Stimulated activated naive CD8-positive, alpha-beta T cell treated with anti-CD3 and anti-CD28 coated beads, Interleukin-15, amount 100 ng/mL, for 72 hours (primary cell): ENCODE data around the gene TBC1D5.

Experiments used
- ATAC-seq: fragments of 150-1000 bp; cut with Tn5 transposase; 2 replicates; pipeline ENCODE4 v1.10.0; 2021; ENCODE audit warnings: mild to moderate bottlenecking, moderate library complexity
- DNase-seq, 2 donors: peaks; one replicate each; pipeline ENCODE4 v3.0.0; 2021 to 2022
- H3K27ac Mint-ChIP-seq, 2 donors: one replicate each; pipeline ENCODE4 v1.8.0; 2022; ENCODE audit warnings: mild to moderate bottlenecking in 2 of 2, mixed read lengths in 2 of 2, moderate library complexity in 2 of 2
- H3K27me3 Mint-ChIP-seq: one replicate; pipeline ENCODE4 v1.8.0; 2022; ENCODE audit warnings: mixed read lengths
- H3K4me1 Mint-ChIP-seq: one replicate; pipeline ENCODE4 v1.8.0; 2022; ENCODE audit warnings: mild to moderate bottlenecking, mixed read lengths
- H3K4me3 Mint-ChIP-seq, 2 donors: one replicate each; pipeline ENCODE4 v1.8.0; 2022; ENCODE audit warnings: mild to moderate bottlenecking in 2 of 2, mixed read lengths in 2 of 2, moderate library complexity in 1 of 2
- H3K9me3 Mint-ChIP-seq, 2 donors: one replicate each; pipeline ENCODE4 v1.8.0; 2022; ENCODE audit warnings: mixed read lengths in 2 of 2

TBC1D5 gene

DNA sequence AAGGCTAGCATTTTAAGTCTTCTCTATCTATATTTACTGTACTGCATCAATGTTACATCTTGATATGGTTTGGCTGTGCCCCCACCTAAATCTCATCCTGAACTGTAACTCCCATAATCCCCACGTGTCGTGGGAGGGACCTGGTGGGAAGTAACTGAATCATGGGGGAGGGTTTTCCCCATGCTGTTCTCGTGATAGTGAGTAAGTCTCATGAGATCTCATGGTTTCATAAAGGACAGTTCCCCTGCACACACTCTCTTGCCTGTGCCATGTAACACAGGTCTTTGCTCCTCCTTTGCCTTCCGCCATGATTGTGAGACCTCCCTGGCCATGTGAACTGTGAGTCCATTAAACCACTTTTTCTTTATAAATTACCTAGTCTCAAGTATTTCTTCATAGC lies 161.5 kb downstream of the TBC1D5 start:
- Mint-ChIP-seq H3K27me3 (no peaks in the 10 kb centered on the region), H3K9me3 (no peaks in the 10 kb centered on the region), H3K4me1 (no peaks in the 10 kb centered on the region), H3K27ac (no peak overlapping the region), H3K4me3 (no peak overlapping the region)
- ATAC-seq (no peak), DNase-seq (no peak)

DNA sequence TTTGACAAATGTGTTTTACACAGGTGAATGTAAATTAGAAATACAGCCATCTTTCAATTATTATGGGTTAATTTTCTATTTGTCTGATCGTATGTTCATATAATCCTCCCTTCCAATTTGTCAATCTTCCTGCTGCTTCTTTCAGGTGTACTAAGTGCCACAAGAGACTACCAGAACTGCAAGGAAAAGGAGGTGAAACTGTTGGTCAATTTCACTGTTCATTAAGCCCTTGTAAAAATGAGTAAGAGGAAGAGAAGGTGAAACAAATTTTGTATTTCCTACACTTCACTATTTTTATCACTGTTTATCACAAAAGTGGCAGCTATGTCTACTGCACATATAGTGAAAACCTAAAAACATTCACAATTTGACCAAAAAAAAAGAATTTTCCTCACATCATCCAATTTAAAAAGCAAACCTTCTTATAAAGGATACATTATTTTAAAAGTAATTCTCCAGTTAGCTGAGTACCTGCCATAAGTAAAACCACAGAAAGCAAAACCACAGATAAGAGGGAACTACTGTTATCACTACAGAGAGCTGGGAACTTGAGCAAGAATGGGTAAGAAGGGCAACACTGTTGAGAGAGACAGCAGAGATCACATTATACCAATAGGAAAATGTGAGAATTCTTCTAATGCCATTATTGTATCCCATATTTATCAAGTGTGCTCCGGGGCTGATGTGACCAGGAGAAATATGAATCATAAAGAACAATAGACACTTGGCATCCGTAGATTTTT lies 163.0 kb downstream of the TBC1D5 start:
- H3K27me3 Mint-ChIP-seq: no peaks in the 10 kb centered on the region
- peak; percentile 99 for ATAC-seq
- H3K9me3 Mint-ChIP-seq: no peaks in the 10 kb centered on the region
- H3K27ac Mint-ChIP-seq: peak overlapping the region in 1 of 2 donors; percentile 3
- no peak for DNase-seq
- no peak overlapping the region for H3K4me3 Mint-ChIP-seq
- H3K4me1 Mint-ChIP-seq: no peaks in the 10 kb centered on the region

DNA sequence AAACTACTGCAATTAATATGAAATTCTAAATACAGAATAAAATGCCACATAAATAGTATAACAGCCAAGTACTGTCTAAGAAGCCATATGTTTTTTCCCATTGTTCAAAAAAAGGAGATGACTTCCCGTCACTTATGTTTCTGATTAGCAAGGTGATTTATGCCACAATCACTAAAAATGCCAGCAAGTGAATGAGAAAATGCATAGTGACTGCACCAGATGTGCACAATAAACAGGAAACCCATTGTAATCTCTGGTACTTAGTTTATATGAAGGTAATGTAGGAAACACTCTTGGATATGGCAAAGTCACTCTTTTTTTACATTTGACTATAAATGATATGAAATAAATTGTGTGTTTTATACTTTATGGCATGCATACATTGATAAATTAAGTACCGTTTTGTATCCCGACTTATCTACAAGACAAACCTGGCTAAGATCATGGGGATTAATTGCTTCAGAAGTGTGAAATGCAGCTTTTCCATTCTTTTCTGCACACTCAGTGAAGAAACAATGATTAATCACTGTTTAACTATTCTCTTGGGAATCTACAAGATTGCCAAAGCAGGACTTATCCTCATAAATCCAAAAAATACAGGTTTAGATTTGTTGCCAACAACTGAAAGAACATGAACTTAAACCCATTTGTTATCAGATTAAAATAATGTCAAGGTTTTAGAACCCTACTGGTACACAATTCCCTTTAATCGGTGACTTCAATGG lies 164.5 kb downstream of the TBC1D5 start:
- no peaks in the 10 kb centered on the region for H3K4me1 Mint-ChIP-seq
- no peak overlapping the region for H3K4me3 Mint-ChIP-seq
- H3K27ac Mint-ChIP-seq: no peak overlapping the region
- H3K27me3 Mint-ChIP-seq: no peaks in the 10 kb centered on the region
- no peaks in the 10 kb centered on the region for H3K9me3 Mint-ChIP-seq
- DNase-seq: no peak
- no peak for ATAC-seq

DNA sequence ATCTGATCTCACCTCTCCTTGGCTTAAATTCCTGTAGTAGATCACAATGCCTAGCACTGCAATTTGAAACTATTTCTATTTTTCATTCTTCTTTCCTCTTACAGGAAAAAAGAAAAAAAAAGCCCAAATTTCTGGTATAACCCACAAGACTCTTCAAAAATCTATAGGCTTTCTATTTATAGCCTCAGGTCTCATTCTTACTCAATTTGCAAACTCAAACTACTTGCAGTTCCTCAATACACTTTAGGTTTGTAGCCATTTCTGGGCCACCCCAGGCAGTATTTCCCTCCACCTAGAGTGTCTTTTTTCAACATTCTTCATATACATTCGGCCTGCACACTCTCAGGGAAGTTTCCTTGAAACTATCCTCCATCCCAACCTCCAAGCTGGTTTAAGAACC lies 169.0 kb downstream of the TBC1D5 start:
- H3K27ac Mint-ChIP-seq: no peak overlapping the region
- no peak overlapping the region for H3K4me3 Mint-ChIP-seq
- no peaks in the 10 kb centered on the region for H3K9me3 Mint-ChIP-seq
- no peak for DNase-seq
- ATAC-seq: no peak
- no peaks in the 10 kb centered on the region for H3K27me3 Mint-ChIP-seq
- no peaks in the 10 kb centered on the region for H3K4me1 Mint-ChIP-seq

DNA sequence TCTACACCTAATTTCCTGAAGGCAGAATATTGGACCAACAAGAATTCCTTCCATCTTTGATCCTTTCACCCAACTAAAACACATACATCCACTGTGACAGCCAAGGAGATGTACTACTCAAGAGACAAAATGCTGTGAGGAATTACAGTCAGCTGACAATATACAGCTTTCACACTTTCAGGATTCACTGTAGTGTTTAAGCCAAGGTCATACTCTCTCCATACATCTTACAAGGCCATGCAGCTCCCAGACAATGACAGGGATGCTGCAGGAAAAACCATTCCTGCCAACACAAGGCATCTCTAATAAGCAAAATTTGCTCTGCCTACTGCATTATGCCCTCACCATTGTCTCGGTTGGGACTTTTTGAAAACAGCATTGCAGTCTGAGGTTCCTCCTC lies 170.7 kb downstream of the TBC1D5 start:
- Mint-ChIP-seq H3K27ac (no peak overlapping the region), H3K4me3 (no peak overlapping the region), H3K9me3 (no peaks in the 10 kb centered on the region), H3K4me1 (no peaks in the 10 kb centered on the region), H3K27me3 (no peaks in the 10 kb centered on the region)
- DNase-seq (no peak), ATAC-seq (no peak)

DNA sequence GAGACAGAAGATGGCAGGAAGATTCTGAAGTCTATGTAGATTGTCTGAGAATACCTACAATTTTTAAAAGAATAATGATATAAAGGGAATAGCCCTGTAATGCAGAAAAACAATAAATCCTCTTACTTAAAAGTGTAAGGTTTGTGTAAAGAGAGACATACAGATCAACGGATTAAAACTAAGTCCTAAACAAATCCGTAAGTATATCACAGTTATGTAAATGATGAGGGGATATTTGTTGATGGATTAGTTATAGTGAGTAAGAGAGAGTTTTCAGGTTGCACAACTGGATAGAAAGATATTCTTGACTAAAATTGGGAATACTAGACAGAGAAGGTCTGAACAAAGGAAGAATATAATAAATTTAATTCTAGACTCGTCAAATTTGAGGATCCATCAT lies 179.6 kb downstream of the TBC1D5 start:
- Mint-ChIP-seq H3K27ac (no peak overlapping the region), H3K4me3 (no peak overlapping the region), H3K4me1 (peaks cover 5% of the 10 kb centered on the region), H3K9me3 (no peaks in the 10 kb centered on the region), H3K27me3 (no peaks in the 10 kb centered on the region)
- DNase-seq (no peak), ATAC-seq (no peak)

DNA sequence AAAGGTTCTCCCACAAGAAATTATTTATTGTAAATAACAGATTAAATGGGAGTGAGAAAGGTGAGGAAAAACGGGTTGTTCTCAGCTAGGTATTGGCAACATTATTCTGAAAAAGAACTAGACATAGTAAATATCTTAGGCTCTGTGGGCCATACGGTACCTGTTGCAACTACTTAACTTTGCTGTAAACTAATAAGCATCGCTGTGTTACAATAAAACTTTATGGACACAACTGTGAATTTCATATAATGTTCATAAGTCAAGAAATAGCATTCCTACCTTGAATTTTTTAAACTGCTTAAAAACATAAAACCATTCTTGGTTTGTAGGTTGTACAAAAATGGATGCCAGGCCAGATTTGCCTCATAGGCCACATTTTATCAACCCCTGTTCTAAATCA lies 183.9 kb downstream of the TBC1D5 start:
- Mint-ChIP-seq H3K4me1 (no peaks in the 10 kb centered on the region), H3K4me3 (no peak overlapping the region), H3K9me3 (no peaks in the 10 kb centered on the region), H3K27me3 (no peaks in the 10 kb centered on the region), H3K27ac (no peak overlapping the region)
- DNase-seq (no peak), ATAC-seq (no peak)

DNA sequence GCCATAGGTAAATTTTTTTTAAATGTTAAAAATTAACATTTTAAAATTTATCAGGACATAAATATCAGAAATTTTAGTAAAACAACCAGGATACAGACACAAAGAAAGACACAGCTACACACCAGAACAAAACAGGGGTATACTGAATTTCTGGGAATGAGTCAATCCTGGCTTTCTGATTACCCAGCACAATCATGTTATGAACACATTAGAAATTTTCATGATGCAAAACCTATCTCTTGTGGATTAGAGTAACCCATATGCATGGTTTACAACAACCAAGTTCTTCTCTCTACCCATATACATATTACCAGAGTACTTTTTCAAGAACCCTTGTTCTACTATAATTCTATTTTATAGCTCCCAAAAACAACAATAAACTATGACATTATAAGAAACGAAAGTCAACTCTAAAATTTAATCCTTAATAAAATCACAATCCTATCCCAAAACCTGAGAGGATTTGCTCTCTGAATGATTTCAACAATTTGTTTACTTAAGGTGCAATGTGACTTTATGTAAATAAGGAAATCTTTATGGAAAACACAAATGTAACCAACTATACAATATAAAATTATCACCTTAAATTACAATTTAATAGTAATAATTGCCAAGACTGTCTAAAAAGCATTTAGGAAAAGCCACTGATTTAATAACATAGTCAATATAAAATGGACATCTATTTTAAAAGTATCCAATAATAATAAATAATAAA lies 184.5 kb downstream of the TBC1D5 start:
- no peaks in the 10 kb centered on the region for H3K27me3 Mint-ChIP-seq
- H3K4me3 Mint-ChIP-seq: no peak overlapping the region
- ATAC-seq (peak; percentile 59), DNase-seq (no peak)
- no peaks in the 10 kb centered on the region for H3K4me1 Mint-ChIP-seq
- no peaks in the 10 kb centered on the region for H3K9me3 Mint-ChIP-seq
- H3K27ac Mint-ChIP-seq: no peak overlapping the region

DNA sequence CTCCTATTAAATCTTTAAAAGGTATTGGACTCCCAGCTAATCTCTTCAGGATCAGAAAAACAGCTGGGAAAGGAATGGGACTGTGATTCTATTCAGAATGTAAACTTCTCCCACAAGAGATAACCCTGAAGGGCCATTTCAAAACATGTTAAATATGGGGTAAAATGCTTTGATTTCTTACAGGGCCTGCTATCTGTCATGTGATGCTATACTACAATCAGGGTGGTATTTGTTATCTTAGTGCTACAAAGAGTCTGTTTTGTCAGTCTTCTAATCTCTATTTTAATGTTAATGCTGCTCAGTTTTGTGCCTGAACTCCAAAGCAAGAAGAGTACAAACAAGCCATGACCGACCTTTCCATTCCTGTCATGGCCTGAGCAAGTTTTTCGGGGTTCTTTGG lies 186.9 kb downstream of the TBC1D5 start:
- no peaks in the 10 kb centered on the region for H3K4me1 Mint-ChIP-seq
- no peak overlapping the region for H3K4me3 Mint-ChIP-seq
- no peaks in the 10 kb centered on the region for H3K9me3 Mint-ChIP-seq
- ATAC-seq: no peak
- H3K27ac Mint-ChIP-seq: no peak overlapping the region
- no peaks in the 10 kb centered on the region for H3K27me3 Mint-ChIP-seq
- no peak for DNase-seq

DNA sequence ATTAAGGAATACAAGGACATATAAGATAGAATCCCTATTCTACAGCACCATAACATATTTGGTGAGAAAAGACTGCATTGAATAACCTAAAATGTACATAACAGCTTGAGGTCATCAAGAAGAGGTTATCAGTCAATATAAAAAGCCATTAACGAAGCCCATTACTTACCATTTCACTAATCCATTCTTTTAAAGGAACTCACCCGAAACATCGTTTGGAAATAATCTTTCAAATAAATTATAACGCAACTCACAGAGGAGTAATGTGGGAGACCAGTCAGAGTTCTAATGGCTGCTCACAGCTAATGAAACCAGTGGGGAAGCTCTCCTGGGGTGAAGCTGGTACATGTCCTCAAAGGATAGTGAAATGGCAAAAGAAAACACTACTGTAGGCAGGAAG lies 188.4 kb downstream of the TBC1D5 start:
- Mint-ChIP-seq H3K27ac (no peak overlapping the region), H3K9me3 (no peaks in the 10 kb centered on the region), H3K27me3 (no peaks in the 10 kb centered on the region), H3K4me3 (no peak overlapping the region), H3K4me1 (no peaks in the 10 kb centered on the region)
- DNase-seq (no peak), ATAC-seq (no peak)

DNA sequence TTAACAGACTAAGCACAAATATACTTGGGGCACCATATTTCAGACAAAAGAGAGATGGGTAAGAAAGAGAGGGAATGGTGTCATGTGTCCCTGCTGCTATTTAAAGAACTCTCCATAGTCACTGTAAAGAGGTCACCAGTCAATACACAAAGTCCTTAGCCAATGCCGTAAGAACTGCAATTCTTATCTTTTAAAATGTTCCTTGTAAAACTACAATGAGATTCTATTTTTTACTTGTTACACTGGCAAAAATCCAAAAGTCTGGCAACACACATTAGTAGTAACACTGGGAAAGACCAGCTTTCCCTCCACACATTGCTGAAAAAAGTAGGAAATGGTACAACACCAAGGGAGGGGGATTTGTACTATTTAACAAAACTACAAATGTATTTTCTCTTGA lies 189.4 kb downstream of the TBC1D5 start:
- DNase-seq (no peak), ATAC-seq (no peak)
- no peaks in the 10 kb centered on the region for H3K4me1 Mint-ChIP-seq
- H3K9me3 Mint-ChIP-seq: no peaks in the 10 kb centered on the region
- no peak overlapping the region for H3K4me3 Mint-ChIP-seq
- no peaks in the 10 kb centered on the region for H3K27me3 Mint-ChIP-seq
- no peak overlapping the region for H3K27ac Mint-ChIP-seq

DNA sequence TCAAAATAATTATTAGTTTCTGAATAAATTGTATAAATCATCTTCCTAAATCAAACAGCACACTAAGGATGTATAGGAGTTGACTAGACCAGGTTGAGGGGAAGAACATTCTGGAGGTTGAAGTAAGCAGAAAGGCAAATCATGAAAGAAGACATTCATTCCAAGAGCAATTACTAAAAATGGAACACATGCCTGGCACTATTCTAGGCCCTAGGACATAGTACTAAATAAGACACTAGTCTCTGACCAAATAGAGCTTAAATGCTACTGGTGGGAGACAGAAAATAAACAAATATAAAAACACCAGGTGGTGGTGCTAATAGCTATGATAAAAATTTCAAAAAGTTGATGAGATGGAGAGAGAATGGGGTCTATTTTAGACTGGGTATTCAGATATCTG lies 190.1 kb downstream of the TBC1D5 start:
- ATAC-seq (no peak), DNase-seq (no peak)
- Mint-ChIP-seq H3K9me3 (no peaks in the 10 kb centered on the region), H3K4me3 (no peak overlapping the region), H3K4me1 (no peaks in the 10 kb centered on the region), H3K27ac (no peak overlapping the region), H3K27me3 (no peaks in the 10 kb centered on the region)

DNA sequence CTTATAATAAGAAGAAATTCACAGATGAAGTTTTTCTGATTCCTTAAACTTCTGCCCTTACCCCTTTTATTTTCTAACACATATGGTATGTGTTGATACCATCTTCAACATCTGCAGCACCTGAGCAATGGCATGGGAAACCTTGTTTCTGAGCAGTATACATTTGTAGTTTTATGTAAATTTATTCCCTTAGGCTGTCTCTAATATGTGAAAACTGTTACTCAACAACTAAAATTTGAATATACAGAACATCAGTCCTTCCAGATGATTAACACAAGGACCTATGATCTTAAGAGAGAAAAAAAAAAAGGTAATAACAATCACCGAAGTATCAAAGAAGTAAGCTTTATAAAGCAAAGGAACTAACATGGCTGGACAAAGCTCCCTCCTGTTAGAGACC lies 190.5 kb downstream of the TBC1D5 start:
- Mint-ChIP-seq H3K4me1 (no peaks in the 10 kb centered on the region), H3K27ac (no peak overlapping the region), H3K4me3 (no peak overlapping the region), H3K9me3 (no peaks in the 10 kb centered on the region), H3K27me3 (no peaks in the 10 kb centered on the region)
- ATAC-seq: no peak
- no peak for DNase-seq

DNA sequence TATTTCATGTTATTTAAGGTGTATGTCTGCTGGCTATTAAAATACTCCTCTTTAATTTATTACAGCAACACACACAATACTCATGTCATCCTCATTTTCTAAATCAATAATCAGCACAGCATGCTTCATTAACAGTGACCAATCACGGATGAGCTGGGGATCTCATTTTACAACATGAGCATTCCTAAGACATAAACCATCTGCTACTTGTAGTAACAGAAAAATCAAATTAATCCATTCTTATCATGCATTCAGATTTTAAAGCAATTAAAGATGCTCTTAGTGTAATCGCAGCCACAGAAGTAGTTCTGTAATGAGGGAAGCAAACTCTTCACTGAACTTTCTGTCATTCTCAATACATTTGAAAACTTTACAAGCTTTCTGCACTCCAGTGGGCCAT lies 191.1 kb downstream of the TBC1D5 start:
- Mint-ChIP-seq H3K27ac (no peak overlapping the region), H3K4me1 (no peaks in the 10 kb centered on the region)

DNA sequence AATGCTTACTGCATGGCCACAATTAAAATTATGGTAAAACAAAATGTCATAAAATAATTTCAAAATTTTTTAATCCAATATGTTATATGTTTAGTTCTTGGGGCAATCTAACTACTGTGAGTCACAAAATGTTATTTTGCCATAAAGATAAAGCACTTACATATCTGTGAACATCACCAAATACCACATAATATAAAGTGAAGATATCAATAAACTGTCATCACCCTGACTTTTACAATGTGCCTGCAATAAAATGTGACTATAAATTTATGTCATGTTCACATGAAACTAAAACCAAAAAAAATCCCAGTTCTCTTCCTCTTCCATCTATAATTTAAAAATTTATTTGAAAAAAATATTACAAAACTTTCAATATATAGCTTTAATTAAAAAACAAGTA lies 191.8 kb downstream of the TBC1D5 start:
- H3K4me1 Mint-ChIP-seq: no peaks in the 10 kb centered on the region
- DNase-seq (no peak), ATAC-seq (no peak)
- no peak overlapping the region for H3K4me3 Mint-ChIP-seq
- H3K27me3 Mint-ChIP-seq: no peaks in the 10 kb centered on the region
- no peaks in the 10 kb centered on the region for H3K9me3 Mint-ChIP-seq
- H3K27ac Mint-ChIP-seq: no peak overlapping the region

More for the DNA sequence above, 191.1 kb downstream of the TBC1D5 start:
- ATAC-seq (no peak), DNase-seq (no peak)
- Mint-ChIP-seq H3K9me3 (no peaks in the 10 kb centered on the region), H3K27me3 (no peaks in the 10 kb centered on the region), H3K4me3 (no peak overlapping the region)

DNA sequence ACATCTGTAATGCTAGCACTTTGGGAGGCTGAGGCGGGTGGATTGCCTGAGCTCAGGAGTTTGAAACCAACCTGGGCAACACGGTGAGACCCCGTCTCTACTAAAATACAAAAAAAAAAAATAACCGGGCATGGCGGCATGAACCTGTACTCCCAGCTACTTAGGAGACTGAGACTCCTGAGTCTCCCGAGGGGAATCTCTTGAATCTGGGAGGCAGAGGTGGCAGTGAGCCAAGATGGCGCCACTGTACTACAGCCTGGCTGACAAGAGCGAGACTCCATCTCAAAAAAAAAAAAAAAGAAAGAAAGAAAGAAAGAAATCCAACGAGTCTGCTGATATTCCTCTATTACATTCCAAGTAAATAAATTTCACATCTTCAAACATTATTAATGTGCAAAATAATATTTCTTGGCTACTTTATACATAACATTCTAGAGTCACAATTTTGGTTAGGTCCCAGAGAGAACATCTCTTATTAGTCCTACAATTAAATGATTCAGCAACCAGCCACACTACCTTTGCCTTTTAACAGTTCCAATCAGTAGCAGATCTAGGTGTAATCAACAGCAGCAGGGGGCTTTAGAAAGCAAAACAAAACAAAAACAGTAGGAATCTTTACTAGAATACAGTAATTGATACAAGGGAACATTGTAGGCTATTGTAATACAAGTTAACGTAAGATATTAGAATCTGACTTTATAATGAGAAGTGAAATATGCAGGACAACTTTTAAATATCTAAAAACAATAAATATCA lies 195.8 kb downstream of the TBC1D5 start:
- H3K9me3 Mint-ChIP-seq: no peaks in the 10 kb centered on the region
- H3K4me3 Mint-ChIP-seq: no peak overlapping the region
- DNase-seq (no peak), ATAC-seq (no peak)
- no peaks in the 10 kb centered on the region for H3K27me3 Mint-ChIP-seq
- no peak overlapping the region for H3K27ac Mint-ChIP-seq
- no peaks in the 10 kb centered on the region for H3K4me1 Mint-ChIP-seq
